Dermis microvascular lymphatic vessel endothelial cell (primary cell): ENCODE measurements around the gene CAPZA1. TPM values are rescaled to one million over a fixed set of nuclear protein-coding genes. Genes with fewer than 3 reads are reported as not detected.

Source experiments
- DNase-seq, 2 donors: peaks; one replicate each; pipeline versions ENCODE4 v3.0.0 to v3.0.0-alpha.2; 2010; ENCODE audit warnings: low read depth in 2 of 2
- total RNA-seq: library from RNA; depleted of rRNA; stranded (reverse); fragments of >200 nt; gene quantifications from 2 replicates; pipeline ENCODE4 v1.2.1, GENCODE V29; 2014

Gene CAPZA1
- total RNA-seq, 1 donor from 2014 or later: 180 TPM

DNA sequence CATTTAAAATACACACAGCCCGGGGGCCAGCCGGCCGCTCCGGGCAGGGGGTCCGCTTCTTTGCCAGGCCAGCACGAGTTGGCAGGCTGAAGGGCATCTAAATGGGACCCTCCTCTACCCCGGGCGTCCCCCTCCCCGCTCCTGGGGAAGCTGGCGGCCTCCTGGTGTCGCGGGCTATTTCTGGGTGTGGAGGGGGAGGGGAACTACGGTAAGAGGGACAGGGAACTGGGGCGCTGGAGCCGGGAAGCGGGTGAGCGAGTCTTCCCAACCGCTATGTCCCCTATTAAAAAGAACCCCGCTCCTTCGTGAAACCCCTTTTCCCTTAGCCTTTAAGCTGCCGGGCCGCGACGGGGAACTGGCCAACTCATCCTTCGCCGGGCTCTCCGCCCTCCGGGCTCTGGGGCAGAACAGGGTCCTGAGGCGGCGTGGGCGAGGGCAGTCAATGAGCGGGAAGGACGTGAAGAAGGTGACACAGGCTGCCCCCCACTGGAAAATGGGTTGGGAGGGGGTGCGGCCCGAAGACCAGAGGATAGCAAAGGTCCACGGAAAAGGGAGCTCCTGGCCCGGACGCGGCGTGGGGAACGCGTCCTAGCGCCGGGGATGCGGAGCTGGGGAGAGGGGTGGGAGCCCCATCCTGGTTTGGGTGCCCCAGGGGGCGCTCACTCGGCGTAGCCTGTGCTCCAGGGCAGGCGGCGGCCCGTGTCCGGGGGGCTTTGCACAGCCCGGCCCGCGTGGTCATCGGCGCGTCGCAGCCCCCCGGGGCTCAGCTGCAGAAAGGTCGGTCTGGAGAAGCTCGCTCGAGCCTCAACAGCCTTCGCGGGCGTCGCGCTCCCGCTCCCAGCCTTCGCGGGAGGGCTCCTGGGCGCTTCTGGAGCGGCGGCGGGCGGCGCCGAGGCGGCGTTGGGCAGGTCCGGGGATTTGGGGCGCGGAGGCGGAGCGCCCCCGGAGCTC is 95.0 kb downstream of the CAPZA1 start:
- no peak for DNase-seq

DNA sequence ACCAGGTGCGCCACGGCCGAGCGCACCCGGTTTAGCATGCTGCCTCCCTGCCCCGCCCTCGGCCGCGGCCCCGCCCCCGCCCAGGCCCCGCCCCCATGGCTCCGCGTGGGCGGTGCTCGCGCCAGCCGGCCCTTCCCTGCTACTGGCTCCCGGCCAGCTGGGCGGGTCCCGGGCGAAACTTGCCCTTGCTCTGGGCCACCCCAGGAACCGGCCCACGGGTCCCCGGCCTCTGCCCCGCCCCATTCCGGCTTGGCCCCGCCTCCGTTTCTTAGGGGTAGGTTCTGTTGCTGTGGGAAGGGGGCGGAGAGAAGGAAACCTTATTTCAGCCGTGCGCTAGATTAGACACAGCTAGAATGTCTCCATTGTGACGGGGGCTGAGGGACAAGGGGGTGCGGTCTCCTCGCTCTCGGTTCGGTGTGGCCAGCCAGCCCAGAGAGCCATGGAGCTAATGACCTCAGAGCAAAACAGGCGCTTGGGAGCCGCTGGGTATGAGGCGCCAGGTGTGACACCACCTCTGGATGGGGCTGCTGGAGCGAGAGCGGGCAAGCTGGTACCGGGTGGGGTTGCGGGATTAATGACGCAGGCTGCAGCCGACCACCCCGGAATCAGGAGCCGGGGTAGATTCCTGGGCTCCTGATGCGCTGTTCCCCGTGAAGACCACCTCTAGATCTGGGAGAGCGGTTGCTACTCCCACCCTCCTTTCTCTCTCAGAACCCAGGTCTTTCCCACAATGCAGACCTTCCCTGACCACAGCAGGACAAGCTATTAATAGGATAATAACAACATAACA is 95.8 kb downstream of the CAPZA1 start, which contains the start of gene PPM1J:
Gene PPM1J (minus strand): TSS at position 69 of the 790 bp plus-strand sequence. CDS start 31 bp downstream, at position 38.
- DNase-seq: peak in 1 of 2 donors; percentile 95

DNA sequence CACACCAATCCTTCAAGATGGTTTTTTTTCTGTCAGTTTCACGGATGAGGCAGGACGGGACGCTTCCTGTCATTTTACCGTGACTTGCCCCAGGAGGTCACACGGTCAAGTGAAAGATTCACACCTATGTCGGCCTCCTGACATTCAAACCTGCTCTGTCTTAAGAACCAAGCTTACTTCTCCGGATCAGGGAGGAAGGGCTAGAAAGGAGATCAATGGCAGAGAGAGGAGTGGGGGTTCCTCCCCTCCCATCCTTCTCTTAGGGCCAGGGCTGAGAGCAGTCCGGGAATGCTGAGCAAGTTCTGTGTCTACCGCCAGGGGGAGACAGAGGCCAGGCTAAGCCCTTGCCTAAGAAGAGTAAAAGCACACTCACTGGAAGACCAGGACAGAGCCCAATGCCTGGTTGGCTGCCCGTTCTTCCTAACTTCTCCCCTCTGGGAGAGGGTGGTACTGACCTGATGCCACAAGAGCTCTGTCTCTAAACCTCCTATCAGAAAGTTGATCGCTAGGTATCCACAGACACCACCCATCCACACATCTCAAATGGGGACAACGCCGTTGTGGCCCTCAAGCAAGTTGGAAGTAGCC is 96.6 kb downstream of the CAPZA1 start:
- DNase-seq: peak; percentile 84 to 93

DNA sequence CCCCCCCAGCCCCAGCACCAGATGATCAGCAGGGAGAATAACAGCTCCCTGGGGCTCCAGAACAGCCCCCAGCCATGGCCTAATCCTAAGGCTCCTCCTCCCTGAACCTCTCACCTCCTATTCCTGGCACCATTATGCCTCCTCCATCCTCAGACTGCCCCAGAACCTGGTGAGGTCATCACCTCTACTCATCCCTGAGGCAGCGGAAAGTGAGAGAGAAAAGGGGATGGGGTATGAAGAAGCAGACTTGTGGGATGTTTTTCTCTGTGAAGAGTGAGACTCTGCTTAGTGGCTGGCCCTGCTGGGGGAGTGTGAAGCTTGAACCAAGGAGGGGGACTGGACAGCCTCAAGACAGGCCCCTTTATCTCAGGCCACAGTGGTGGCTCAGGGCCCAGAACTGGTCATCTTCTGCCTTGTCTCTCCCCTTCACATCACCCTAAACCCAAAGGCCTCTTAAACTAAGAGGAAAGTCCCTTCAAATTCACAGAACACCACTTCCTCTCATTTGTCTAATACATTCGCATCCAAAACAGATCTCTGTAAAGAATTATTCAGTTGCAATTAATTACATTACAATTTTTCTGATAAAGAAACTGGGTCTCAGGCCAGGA is 97.7 kb downstream of the CAPZA1 start:
- no peak for DNase-seq

DNA sequence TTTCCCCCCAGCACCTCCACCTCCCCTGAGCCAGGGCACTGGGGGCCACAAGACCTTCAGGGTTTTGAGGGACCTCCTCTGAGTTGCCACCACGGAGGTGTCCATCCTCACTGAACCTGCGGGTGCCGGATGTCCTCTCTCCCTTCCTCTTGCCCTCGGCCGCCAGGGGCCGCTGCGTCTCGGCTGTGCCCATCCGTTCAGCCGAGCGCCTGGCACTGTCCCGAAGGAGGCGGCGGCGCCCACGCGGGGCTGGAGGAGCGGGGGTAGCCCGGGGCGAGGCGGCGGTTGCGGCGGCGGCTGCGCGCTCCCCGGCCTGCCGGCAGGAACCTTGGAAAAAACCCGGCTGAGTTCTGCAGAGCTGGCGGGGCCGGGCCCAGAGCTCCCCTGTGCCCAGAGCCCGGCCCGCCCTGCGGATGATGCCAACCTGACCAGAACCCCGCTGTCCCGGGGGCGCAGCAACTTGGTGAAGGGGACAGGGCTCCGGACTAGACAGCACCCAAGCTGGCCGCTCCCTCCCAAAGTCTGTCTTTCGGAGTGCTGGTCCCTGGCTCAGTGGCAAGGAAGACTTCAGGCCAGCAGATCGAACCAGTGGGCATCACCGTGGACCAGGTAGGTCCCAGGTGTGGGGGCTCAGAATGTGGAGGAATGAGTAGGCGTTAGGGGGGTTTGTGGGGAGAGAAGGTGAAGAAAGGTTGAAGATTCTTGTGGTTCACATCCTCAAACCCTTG is 99.2 kb downstream of the CAPZA1 start:
- DNase-seq: peak in 1 of 2 donors; percentile 60

DNA sequence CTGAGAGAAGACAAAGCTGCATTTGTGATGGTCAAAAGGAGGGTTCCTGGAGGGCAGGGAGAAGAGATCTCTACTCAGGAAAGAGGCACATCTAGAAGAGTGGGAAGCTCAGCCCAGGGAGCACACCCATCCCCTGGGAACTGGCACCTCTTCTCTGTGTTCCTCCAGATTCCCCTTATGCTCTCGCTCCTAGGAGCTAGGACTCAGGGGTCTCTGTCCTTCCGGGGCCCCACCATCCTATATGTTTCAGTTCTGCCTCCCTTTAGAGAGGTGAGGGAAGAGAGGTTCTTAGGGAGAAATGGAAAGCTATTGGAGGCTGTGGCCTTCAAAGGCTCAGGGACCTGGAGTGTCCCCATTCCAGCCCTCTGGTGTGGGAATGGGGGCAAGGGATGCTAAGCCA is 100.1 kb downstream of the CAPZA1 start:
- no peak for DNase-seq

DNA sequence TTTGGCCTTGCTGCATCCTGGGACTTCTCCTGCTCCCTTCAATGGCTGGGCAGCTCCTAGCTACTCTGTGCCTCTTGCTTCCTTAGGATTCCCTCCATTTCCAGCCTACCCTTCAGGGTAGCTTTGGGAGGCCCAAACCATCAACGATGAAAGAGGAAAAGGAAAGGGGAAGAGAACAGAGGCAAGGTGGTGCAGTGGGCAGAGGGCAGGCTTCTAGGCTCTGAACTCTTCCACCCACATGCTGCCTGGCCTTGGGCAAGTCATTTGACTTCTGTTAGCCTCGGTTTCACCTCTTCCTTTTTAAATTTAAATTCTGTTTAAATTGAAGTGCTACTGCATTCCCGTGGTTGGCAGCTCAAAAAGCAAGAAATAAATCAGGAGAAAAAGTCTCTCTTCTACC is 101.2 kb downstream of the CAPZA1 start:
- DNase-seq: no peak

Other genes starting within 250 kb of the CAPZA1 start
- gene CTTNBP2NL, start 223.6 kb upstream of the CAPZA1 start, total RNA-seq: 13.0 and 20.9 TPM in 2 replicates
- 0.51 and 1.0 TPM in 2 replicates for gene WNT2B, start 110.9 kb upstream of the CAPZA1 start, total RNA-seq
- 10.3 and 12.9 TPM in 2 replicates for gene ST7L, start 691 bp upstream of the CAPZA1 start, total RNA-seq
- 37.5 and 58.7 TPM in 2 replicates for gene MOV10, start 54.8 kb downstream of the CAPZA1 start, total RNA-seq
- 559 and 569 TPM in 2 replicates for gene RHOC, start 87.3 kb downstream of the CAPZA1 start, total RNA-seq
- gene PPM1J, start 95.5 kb downstream of the CAPZA1 start, total RNA-seq: 0.64 and 0.76 TPM in 2 replicates